ENCODE data around the gene PLBD1. TPM values are rescaled to one million over a fixed set of nuclear protein-coding genes. Genes with fewer than 3 reads are reported as not detected.

The PLBD1 gene
- total RNA-seq, 1 experiment from 2014 or later: 49.6 TPM

DNA sequence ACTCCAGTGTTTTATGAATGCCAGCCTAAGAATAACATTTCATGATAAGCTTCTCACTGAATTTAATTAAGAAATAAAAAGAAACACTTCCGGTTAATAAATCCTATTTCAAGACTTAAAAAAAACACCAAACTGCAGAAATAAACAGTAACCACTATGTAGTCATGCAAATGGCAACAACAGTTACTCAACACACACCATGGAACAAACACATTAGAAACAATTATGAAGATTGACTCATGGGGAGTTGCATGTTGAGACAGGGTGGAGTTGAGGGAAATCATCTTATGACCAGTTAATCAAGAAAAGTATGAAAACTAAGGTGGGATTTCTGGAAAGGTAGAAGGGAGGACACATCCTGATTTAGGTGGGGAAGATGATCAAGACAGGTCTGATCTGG, 52.7 kb downstream of the PLBD1 start:
- H3K36me3 Mint-ChIP-seq: 0 out of 2 replicates have a peak, but pooled peaks cover 2% of the 10 kb centered on the region
- no peak for DNase-seq (ENCODE audit: low spot score)
- peaks cover 18% of the 10 kb centered on the region for H3K4me1 Mint-ChIP-seq
- TF ChIP-seq SMAD4 (CRISPR knock-in tag; IDR thresholded peaks at IDR 0.05) (no peak), ETV6 (CRISPR knock-in tag; IDR thresholded peaks at IDR 0.05) (no peak), ZBTB21 (CRISPR knock-in tag; IDR thresholded peaks at IDR 0.05; ENCODE audit: borderline replicate concordance) (no peak), GABPB1 (CRISPR knock-in tag; IDR thresholded peaks at IDR 0.05) (no peak), ZNF232 (CRISPR knock-in tag; IDR thresholded peaks at IDR 0.05) (no peak), NFE2L1 (CRISPR knock-in tag; IDR thresholded peaks at IDR 0.05) (no peak)
- TF ChIP-seq, protein P1, sequence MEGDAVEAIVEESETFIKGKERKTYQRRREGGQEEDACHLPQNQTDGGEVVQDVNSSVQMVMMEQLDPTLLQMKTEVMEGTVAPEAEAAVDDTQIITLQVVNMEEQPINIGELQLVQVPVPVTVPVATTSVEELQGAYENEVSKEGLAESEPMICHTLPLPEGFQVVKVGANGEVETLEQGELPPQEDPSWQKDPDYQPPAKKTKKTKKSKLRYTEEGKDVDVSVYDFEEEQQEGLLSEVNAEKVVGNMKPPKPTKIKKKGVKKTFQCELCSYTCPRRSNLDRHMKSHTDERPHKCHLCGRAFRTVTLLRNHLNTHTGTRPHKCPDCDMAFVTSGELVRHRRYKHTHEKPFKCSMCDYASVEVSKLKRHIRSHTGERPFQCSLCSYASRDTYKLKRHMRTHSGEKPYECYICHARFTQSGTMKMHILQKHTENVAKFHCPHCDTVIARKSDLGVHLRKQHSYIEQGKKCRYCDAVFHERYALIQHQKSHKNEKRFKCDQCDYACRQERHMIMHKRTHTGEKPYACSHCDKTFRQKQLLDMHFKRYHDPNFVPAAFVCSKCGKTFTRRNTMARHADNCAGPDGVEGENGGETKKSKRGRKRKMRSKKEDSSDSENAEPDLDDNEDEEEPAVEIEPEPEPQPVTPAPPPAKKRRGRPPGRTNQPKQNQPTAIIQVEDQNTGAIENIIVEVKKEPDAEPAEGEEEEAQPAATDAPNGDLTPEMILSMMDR (IDR thresholded peaks at IDR 0.05): no peak
- TF ChIP-seq, protein P2, sequence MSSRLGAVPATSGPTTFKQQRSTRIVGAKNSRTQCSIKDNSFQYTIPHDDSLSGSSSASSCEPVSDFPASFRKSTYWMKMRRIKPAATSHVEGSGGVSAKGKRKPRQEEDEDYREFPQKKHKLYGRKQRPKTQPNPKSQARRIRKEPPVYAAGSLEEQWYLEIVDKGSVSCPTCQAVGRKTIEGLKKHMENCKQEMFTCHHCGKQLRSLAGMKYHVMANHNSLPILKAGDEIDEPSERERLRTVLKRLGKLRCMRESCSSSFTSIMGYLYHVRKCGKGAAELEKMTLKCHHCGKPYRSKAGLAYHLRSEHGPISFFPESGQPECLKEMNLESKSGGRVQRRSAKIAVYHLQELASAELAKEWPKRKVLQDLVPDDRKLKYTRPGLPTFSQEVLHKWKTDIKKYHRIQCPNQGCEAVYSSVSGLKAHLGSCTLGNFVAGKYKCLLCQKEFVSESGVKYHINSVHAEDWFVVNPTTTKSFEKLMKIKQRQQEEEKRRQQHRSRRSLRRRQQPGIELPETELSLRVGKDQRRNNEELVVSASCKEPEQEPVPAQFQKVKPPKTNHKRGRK (CRISPR knock-in tag; IDR thresholded peaks at IDR 0.05; ENCODE audit: borderline replicate concordance): no peak
- TF ChIP-seq, protein P3, sequence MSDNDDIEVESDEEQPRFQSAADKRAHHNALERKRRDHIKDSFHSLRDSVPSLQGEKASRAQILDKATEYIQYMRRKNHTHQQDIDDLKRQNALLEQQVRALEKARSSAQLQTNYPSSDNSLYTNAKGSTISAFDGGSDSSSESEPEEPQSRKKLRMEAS (CRISPR knock-in tag; IDR thresholded peaks at IDR 0.05): no peak
- no peaks in the 10 kb centered on the region; the same call in 1 of the 2 replicates for H3K27me3 Mint-ChIP-seq (ENCODE audit: low read depth)
- peak overlapping the region; percentile 38; the same call in 1 of the 2 replicates for H3K27ac Mint-ChIP-seq
- ATAC-seq: no peak
- no peaks in the 10 kb centered on the region for H3K9me3 Mint-ChIP-seq
- ChIA-PET CTCF (interaction anchor here (0.5 to 1.7 kb wide), 4 partner anchors 17 to 348 kb away, joined by 3 to 10 read pairs (median 4); no protein-coding TSS in a partner anchor), POLR2A (interaction anchor here (0.5 kb wide), 1 partner anchor 257 kb away, joined by 5 read pairs; no protein-coding TSS in a partner anchor)
- no peak overlapping the region for H3K4me3 Mint-ChIP-seq

DNA sequence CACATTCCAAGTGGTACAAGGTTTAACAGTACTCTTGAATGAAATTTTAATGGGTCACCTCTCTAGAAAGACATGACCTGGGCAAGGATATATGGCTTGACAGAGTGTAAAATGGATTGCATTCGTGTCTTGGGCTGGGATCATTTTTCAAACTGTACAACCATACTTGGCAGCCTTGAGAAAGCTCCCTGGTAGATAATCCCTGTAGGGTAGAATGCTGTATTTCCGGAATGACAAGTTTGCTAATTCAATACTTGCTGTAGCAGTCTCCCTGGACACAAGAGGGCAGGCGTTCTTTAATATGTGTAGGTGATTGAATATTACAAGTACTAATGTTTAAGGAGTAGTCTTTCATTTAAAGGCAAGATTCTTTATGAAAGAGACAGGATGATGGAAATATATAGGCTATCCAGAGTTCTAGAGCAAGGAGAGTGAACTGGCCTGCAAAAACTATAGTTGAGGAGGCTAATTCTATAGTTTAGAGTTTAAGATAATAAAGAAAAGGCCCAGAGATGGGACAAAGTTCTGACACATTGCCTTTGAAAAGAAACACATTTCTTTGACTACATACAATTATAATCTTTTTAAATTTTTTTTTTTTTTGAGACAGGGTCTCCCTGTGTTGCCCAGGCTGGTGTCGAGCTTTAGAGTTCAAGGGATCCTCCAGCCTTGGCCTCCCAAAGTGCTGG, 53.4 kb downstream of the PLBD1 start:
- no peak overlapping the region for H3K4me3 Mint-ChIP-seq
- CTCF ChIA-PET: interaction anchor here (0.6 to 1.7 kb wide), 10 partner anchors 10 to 347 kb away, joined by 3 to 10 read pairs (median 4); no protein-coding TSS in a partner anchor
- no peak overlapping the region; the same call in 1 of the 2 replicates for H3K27ac Mint-ChIP-seq
- no peaks in the 10 kb centered on the region for H3K36me3 Mint-ChIP-seq
- DNase-seq (ENCODE audit: low spot score) (no peak), ATAC-seq (peak; percentile 84)
- H3K27me3 Mint-ChIP-seq (ENCODE audit: low read depth): no peaks in the 10 kb centered on the region; the same call in 1 of the 2 replicates
- H3K4me1 Mint-ChIP-seq: peaks cover 18% of the 10 kb centered on the region
- no peaks in the 10 kb centered on the region for H3K9me3 Mint-ChIP-seq
- TF ChIP-seq, protein P4, sequence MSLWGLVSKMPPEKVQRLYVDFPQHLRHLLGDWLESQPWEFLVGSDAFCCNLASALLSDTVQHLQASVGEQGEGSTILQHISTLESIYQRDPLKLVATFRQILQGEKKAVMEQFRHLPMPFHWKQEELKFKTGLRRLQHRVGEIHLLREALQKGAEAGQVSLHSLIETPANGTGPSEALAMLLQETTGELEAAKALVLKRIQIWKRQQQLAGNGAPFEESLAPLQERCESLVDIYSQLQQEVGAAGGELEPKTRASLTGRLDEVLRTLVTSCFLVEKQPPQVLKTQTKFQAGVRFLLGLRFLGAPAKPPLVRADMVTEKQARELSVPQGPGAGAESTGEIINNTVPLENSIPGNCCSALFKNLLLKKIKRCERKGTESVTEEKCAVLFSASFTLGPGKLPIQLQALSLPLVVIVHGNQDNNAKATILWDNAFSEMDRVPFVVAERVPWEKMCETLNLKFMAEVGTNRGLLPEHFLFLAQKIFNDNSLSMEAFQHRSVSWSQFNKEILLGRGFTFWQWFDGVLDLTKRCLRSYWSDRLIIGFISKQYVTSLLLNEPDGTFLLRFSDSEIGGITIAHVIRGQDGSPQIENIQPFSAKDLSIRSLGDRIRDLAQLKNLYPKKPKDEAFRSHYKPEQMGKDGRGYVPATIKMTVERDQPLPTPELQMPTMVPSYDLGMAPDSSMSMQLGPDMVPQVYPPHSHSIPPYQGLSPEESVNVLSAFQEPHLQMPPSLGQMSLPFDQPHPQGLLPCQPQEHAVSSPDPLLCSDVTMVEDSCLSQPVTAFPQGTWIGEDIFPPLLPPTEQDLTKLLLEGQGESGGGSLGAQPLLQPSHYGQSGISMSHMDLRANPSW (CRISPR knock-in tag; conservative IDR thresholded peaks at IDR 0.05; ENCODE audit: low read depth): no peak
- TF ChIP-seq HMGA2 (CRISPR knock-in tag; IDR thresholded peaks at IDR 0.05) (no peak), EMX1 (CRISPR knock-in tag; IDR thresholded peaks at IDR 0.05) (no peak)
- TF ChIP-seq, protein P3 (CRISPR knock-in tag; IDR thresholded peaks at IDR 0.05): no peak
- TF ChIP-seq, protein P5, sequence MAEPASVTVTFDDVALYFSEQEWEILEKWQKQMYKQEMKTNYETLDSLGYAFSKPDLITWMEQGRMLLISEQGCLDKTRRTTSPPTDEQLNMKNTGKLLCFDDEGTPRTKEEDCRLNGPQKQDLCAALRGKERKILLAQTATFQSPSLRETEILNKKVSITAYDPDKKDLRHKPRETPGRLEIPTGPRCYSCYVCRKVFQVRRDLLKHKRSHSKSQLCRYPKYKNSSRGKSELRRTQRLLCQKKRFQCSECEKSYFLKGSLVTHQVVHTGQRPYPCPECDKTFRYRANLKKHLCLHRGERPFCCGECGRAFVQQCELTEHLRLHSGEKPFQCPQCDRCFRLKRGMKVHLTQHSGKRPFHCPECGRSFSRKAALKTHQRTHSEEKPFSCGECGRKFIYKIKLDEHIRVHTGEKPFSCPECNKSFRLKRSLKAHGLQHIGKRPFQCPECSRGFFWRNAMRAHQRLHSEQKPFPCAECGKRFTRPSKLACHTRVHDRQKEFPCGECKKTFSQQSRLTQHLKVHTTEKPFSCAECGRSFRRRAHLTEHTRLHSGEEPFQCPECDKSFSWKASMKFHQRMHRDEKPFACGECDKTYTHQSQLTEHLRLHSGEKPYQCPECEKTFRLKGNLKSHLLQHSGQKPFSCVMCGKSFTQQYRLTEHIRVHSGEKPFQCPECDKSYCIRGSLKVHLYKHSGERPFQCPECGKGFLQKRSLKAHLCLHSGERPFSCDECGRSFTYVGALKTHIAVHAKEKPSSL (CRISPR knock-in tag; conservative IDR thresholded peaks at IDR 0.05): no peak
- POLR2A ChIA-PET: no interaction called here

All from WTC11 (cell line).